Measurements from ENCODE around the gene EML1.

- no peak for TF ChIP-seq CTCF (IDR thresholded peaks at IDR 0.05)
- TF ChIP-seq POLR2A (IDR thresholded peaks at IDR 0.05): no peak
These were observed 92.4 kb downstream of the EML1 start for GRCh38 chr14:99885649-99885958.

Measured in right lobe of liver (tissue), 4 donors.